HG02943 (cell line): ENCODE results near the gene LIMCH1.

Experiments
- ATAC-seq: cut with Tn5 transposase; IDR thresholded peaks from one replicate; pipeline ENCODE4 v1.9.1; 2021; ENCODE audit warnings: mild to moderate bottlenecking, low read depth, moderate library complexity; ENCODE audit not compliant: unreplicated experiment

Gene LIMCH1

DNA sequence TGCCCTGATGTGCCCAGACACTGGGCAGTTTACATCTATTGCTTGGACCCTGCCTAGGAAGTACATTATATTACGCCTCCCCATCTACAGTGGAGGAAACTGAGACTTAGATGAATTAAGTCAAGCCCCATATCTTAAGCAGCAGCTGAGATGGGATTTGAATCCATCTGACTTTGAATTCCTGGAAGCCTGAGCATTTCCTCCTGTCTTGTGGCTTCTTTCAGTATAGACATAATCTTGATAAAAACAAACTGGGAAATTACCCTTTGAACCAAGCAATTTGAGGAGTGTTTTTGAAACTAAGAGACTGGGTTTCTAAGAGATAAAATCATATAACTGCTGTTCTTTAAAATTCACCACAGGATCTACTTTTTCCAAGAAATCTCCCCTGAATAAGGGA, 18.6 kb downstream of the LIMCH1 start:
- no peak for ATAC-seq

DNA sequence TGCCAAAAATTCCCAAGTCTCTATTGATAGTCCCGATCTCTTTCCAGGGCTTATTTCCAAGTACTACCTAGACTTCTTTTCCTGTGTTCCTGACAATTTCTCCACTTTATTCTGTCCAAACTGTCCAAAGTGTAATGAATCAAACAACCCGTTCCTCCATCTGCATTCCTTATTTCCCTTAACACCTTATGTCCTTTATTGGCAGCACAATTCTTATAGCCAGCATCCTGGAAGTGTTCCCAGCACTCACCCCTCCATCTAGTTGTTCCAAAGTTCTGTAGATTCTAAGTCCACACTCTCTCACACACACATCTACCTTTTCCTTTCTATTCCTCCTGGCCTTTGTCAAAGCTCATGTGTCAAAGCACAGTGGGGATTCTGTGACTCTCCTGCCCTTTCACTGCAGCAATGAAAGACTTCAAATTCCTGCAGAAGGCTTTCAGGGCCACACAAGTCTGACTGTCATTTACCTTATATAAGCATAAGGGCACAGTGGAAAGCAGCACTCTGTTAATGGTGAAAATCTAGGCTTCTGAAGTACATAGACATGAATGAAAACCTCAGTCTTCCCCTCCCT, 22.1 kb downstream of the LIMCH1 start:
- no peak for ATAC-seq

DNA sequence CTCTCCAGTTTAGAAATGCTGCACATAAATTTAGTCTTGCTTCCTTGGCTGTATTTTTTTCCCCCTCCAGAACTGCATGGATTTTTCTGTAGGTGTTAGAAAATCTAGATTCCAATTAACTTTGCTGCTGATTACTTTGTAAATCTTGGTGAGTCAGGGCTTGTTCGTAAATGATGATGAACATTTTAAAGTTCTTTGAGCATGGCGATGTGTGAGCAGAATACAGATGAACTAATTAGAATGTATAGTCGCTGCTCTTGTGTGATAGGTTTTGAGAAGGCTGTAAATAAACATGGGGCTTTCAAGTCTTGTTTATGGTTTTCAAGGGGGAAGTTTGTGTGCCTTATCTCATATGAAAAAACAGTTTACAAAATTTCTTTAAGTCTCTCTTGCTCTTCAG, 23.3 kb downstream of the LIMCH1 start:
- ATAC-seq = no peak

DNA sequence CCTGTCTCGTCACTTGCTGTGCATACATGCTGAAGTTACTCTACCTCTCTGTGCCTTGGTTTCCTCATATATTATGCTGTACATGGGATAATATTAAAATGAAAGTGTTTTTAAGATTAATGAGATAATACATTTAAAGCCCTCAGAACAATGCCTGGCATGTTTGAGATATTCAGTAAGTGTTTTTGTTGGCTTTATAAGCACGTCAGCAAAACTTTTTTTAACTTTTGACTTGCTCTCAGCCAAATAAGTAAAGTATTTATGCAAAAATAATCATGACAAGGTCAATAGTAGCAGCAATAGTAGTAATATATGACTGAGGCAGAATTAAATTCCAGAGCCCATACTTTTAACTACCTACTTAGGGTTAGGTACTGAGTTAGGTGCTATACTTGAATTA, 29.2 kb downstream of the LIMCH1 start:
- ATAC-seq = no peak

DNA sequence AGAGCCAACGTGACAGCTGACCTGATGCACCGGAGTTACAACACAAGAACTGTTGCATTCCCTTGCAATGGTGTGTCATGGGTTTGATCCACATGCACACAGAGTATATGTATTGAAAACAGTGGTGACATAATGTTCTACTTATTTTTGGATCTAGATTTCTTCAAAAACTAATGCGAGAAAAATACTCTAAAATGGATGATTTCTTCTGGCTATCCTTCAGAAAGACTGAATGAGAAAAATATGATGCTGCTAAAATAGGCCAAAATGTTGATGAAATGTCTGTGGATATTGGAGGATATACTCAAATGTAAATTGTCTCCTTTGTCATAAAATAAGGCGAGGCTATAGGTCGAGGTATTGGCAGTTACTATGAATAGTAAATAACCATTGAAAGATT, 30.4 kb downstream of the LIMCH1 start:
- no peak for ATAC-seq

DNA sequence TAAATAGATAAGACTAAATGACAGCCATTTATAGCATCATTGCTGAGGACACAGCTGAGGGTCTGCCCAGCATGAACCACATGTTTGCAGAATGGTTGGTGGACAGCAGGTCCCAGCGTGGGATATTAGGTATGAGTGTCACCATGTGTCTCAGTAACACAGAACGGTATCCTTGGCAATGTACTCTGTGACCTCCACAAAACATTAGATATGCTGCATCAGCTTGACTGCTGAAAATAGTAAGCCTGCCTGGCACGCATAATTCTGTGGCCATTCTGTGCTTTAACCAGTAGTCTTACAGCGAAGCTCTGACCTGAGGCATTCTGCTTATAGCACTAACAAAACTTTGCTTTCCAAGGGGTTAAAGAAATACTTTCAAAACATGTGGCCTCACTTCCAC, 32.0 kb downstream of the LIMCH1 start:
- ATAC-seq = no peak

DNA sequence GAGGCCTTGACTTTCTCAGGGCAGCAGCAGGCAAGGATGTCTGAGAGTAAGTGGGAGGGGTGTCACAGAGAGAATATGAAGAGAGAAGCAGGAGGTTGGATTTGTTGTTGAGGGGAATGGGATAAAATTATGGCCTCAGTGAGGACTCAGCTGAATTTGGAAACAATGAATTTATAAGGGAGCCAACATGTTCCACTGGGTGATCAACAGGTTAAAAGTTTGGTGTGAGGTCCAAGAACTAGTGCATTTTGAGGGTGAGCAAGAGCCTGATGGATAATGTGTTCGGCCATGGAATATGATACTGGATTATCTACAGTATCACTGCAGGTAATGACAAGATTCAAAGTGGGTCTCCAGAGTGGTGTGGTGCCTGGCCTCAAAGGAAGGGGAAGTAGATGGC, 33.5 kb downstream of the LIMCH1 start:
- no peak for ATAC-seq

DNA sequence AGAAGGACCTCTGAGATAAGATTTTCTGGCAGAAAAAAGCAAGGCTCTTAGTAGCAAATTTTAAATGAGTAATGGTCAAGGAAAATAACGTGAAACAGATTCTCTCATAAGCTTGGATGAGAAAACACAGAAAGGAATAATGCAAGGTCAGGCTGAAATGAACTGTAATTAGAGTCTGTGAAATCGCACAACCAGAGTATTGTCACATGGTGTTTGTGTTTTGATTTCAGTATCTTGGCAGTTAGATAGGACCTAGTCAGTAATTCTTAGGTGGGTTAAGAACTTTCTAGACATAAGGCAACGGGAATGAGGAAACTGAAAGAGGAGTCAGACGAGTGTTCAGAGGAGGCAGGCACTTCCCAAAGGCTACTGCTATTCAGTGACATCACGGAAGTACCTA, 34.6 kb downstream of the LIMCH1 start:
- ATAC-seq = no peak

DNA sequence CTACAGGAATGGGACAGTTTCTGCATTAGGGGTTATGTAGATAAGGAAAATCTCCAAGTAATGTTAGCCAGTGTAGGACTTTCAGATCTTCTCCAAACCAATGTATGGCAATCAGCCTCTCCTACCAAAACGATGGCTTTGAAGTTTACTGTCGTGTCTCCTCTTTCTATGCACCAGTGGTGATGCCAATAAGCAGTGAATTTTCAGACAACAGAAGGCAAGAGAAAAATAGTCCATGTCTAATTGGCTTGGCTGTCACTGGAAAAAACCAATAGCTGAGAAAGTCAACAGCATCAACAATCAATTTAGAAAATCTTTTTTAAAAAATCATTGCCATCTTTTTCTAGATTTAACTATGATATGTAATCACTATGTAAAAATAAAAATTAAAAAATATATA, 35.0 kb downstream of the LIMCH1 start:
- ATAC-seq = no peak

DNA sequence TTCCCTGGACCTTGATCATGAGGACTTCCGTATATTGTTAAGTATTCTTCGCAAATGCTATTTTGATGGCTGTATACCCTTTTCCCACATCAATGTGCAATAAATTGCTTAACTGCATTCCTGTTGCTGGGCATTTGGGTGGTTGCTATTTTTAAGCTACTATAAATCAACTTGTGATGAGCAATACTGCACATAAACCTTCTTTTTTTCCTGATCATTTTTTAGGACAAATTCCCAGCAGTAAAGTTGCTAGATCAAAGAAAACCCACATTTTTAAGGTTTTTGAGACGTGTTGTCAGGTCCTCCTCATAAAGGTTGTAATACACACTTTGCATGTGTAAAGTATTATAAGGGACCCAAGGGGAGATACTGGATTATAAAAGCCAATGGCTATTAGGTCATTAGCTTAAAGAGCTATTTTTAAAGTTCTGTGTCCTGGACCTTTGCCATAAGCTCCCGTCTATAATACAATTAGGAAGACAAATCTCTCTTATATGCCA, 35.6 kb downstream of the LIMCH1 start:
- no peak for ATAC-seq

DNA sequence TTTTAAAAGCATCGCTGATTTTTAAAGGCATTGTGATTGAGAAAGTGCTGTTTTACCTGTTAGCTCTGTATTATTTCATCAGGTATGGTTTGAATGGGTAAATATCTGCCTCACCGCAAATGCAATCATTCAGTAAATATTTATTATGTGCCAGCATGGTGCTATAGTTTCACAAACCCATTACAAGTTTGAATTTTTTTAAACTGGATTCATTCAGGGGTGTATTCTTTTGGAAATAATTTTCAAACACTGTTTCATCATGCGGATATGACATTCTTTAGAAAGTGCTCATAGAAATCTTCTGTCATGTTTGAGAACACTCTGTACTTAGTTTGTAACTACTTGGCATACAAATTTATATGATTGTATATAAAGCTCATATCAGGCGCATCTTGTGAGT, 37.2 kb downstream of the LIMCH1 start:
- no peak for ATAC-seq

DNA sequence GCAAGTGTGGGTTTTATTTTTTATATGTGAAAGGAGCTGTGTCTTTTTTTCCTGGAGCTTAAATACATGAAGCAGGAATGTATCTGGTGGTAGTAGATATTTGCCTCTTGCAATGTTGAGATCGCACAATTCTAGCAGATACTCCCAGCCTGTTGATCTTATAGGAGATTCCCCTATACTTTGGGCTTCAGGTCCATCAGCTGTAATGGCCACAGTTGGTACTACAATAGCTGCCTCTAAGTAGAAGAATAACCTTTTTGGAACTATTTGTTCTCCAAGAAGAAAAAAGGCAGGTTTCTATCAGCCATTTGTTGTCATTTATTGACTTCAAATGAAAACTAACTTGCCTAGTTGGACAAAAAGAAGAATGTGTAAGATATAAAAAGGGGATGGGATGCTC, 37.7 kb downstream of the LIMCH1 start:
- no peak for ATAC-seq

DNA sequence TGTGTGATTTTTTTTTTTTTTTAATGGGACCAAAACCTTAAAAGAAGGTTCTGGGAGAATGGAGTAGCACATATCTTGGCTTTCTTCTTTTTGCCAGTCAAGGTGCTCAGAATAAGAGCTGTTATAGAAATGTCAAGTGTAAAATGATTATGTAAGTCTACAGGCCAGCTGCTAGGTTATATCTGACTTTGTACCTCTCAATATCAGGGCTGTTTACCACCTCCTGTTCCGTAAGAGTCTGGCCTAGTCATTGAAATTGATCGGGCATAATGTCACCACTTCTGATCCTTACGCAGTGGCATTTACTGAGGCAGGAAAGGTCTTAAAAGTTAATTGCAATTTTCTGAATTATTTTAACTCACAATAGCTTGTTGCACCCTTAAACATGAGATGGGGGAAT, 41.1 kb downstream of the LIMCH1 start:
- no peak for ATAC-seq

DNA sequence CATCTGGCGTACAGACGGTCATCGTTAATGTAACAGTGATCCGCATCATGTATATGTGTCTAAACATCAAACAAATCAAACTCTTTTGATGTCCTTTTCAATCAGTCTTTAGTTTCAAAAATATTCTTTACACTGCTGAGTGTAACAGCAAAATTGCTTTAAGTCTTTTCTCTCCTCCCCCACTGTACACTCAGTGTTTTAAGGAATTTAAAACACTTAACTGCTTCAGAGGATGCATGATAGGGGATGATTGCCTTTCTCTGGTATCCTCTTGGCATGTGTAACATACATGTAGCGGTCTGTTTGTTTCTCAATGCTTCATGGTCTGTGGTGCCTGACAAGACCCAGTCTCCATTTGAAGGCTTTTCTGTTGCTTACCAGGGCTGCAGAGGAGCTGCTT, 41.6 kb downstream of the LIMCH1 start:
- no peak for ATAC-seq

DNA sequence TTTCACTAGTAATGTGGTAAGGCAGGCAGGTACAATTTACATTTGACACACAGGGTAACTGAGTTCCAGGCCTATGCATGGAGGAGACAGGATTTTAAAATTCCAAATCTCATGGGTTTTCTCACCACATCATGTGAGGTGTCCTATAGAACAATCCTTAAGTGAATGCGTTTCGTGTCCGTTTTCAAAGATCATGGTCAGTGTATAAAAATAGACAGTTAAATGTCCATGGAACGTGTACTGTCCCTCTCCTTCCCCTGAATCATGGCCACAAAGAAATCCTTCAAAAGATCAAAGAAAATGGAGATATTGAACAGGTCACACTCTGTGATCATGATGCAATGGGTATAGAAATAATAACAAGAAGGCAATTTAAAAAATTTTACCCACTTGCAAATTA, 42.0 kb downstream of the LIMCH1 start:
- no peak for ATAC-seq

DNA sequence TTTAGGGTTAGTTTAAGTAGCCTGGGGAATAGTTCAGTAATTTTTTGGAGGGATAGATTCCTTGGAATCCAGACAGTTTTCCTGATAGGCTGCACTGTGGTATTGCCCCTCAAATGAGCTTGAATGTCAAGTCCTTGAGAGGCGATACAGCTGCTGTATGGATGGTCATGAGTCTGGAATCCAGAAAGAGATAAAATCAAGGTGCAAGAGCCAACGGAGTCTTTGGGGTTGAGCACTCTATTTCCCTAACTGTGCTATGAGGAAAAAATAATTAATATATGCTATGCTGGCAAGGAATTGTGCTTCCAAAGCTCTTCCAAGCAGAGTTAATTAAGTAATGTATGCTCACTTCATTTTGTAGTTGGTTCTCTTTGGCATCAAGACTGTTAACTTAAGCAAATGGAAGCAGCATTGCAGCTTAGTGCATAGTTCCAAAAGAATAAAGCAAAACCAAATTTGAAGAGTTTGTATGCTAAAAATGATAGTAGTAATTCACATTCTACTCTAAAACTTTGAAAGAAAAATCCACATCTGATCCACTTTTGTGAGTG, 48.8 kb downstream of the LIMCH1 start:
- no peak for ATAC-seq

DNA sequence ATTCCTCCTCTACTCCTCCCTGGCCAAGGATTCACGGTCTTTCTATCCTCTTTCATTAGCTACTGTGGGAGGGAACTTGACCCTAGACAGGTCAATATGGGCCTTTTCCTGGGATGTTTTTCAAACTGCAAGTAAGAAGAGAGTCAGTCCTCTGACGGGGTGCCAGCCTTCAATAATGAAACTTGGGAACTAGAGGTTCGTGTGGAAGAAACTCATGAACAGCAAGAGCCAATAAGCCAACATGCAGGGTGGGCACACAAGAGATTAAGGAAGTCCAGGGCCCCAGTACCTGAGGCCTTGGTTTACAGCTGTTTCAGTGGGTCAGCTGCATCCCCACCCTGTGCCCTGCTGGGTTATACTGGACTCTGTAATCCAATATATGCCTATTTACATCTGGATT, 49.3 kb downstream of the LIMCH1 start:
- ATAC-seq = no peak

DNA sequence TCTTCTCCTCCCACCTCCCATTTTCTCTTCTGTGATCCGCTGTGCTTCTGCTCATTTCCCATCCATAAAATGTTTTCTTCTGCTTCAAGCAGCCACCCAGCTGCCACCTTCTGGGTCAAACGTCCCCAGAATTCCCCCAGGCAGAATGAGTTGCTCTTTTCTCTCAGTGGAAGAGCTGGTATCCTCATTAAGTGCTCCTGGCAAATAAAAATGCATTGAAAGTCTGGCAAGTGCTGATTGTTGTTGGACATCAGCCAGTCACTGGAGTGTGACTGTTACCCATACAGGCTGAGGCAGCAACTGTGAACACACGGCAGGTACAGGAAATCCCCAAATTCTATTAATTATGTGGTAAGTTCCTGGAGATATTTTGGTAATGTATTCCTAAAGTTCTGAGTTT, 52.6 kb downstream of the LIMCH1 start:
- ATAC-seq = no peak

DNA sequence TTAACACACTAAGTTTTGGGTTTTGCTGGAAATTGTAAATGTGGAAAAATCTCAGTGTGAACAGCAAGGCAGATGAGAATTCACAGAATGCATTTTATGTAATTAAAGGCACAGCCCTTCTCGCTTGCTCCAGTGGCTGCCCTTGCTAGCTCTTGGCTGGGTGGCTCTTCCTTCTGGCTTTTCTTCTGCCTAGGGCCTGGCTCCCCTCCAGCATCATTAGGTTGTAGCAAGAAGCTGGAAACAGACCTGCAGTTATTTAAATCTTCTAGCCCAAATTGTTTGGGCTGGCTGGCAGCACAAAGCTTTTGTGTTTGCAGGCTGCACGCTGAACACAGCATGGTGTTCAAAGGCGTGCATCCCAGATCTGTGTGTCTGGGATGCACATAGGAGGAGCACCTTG, 56.5 kb downstream of the LIMCH1 start:
- ATAC-seq = no peak

DNA sequence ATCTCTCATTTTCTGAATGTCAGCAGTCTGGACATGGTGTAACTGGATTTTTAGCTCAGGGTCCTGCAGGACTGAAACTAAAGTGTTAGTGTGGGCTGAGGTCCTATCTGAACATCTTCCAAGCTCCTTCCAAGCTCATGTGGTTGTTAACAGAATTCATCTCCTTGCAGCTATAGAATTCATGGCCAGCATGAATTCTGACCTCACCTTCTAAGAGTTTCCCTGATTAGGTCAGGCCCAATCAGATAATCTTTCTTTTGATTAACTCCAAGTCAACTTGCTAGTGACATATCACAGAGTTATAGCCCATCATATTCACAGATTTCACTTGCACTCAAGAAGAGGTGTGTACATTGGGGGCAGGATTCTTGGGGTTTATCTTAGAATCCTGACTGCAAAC, 59.5 kb downstream of the LIMCH1 start:
- ATAC-seq = no peak

DNA sequence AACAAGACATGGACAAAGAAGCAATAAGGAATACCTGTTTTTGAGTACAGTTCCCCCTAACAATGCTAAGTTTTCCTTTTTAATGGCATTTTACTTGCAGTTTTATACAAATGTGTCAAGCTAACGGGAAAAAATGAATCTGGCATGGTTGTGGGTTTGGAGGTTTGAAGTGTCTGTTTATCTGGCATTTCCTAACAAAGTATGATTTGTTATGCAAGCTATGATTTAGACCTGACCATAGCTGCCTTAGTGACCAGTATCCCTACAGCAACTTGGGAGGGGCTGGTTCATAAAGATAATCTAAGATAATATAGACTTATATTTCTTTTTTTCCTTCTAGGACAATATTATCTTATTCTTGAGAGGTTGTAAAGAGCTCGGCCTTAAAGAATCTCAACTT, 60.6 kb downstream of the LIMCH1 start:
- ATAC-seq = no peak

DNA sequence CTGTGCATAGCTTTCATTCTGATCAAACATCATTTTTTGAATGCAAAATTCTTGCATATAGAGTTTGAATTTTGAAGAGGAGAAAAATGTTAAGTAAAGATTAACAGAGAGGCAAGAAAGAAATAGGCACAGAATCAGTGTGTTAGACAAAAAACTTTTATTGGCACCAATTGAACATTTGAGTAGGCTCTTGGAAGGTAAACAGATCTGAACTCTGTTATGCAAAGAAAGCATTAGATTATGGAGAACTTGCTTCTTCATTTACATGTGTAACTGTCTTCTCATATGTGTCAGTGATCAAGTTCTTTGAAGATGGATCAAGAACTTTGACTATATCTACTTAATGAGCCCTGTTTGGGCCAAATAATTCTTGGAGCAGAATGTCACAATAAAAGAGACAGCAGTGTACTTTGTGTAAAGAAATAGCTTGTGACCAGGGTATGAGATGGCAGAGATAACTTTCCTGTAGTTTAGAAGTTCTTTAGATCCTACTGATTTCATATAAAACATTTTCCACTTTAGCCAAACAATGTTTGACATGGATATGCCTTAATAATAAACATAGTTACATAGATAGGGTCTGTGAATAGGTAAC, 61.3 kb downstream of the LIMCH1 start:
- no peak for ATAC-seq
